ENCODE data around the gene PRKAG2. TPM values are rescaled to one million over a fixed set of nuclear protein-coding genes. Genes with fewer than 3 reads are reported as not detected.

PRKAG2 gene
- total and polyA plus RNA-seq, 2 experiments from 2014 or later: 17.0 to 19.5 TPM

DNA sequence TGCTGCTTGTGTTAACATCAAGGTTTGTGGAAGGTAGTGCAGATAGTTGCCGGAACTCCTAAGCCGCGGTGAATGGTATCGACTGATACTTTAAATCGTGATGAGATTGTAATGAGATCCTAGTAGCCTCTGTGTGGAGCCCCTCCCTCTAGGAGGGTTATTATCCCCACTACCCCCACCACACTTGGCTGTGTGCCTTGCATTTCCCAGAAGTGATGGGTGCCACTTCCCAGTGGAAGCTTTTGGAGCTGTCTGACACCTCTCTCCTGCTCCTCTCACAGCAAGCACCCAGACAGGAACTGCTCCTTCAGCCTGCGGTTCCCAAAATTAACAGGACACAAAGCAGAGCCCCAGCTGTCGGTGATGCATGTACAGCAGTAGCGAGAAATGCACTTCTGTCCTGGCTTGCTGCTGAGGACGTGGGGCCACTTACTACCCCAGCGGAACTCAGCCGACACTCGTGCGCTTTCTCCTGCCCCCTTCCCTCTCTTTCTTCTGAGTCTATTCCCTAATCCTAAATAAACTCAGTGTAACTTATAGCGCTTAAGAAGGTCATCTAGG is 52.5 kb downstream of the PRKAG2 start:
- H2AFZ ChIP-seq: no peak overlapping the region
- no peak overlapping the region for H3K4me3 ChIP-seq

GRCh38 chr7:151823566-151824372 is 53.1 kb downstream of the PRKAG2 start:
- H3K36me3 ChIP-seq (ENCODE audit: low read depth): no peaks in the 10 kb centered on the region
- H3K79me2 ChIP-seq (ENCODE audit: insufficient read depth): no peaks in the 10 kb centered on the region
- H3F3A ChIP-seq (ENCODE audit: insufficient read depth): no peaks in the 10 kb centered on the region
- no peaks in the 10 kb centered on the region for H3K9me3 ChIP-seq (ENCODE audit: low read depth)
- no peaks in the 10 kb centered on the region for H4K20me1 ChIP-seq (ENCODE audit: insufficient read depth)
- TF ChIP-seq EZH2phosphoT487 (IDR thresholded peaks at IDR 0.05; ENCODE audit: insufficient read depth, low read depth) (no peak), EZH2 (IDR thresholded peaks at IDR 0.05; ENCODE audit: insufficient read depth, poor library complexity, severe bottlenecking) (no peak)
- no peak for DNase-seq
- no peak overlapping the region for H2AFZ ChIP-seq
- WGBS, 2 experiments (ENCODE audit: low coverage in 1 of 2, low lambda C conversion rate in 2 of 2, missing lambda C conversion rate in 2 of 2): 54 to 72% methylated on average over 8 of the region's 8 CpGs
- H3K9ac ChIP-seq: no peak overlapping the region
- in situ Hi-C loops (cut with MboI): no loop called here
- no peak overlapping the region for H3K4me3 ChIP-seq
- no peaks in the 10 kb centered on the region for H3K9me2 ChIP-seq (ENCODE audit: insufficient read depth)
- H3K4me1 ChIP-seq (ENCODE audit: insufficient read depth): no peaks in the 10 kb centered on the region
- no peak overlapping the region for H3K27ac ChIP-seq
- peaks cover 34% of the 10 kb centered on the region for H3K27me3 ChIP-seq (replicated peaks; ENCODE audit: insufficient read depth)
- no peak overlapping the region for H3K4me2 ChIP-seq (ENCODE audit: unreplicated experiment)

More for the DNA sequence above, 52.5 kb downstream of the PRKAG2 start:
- DNase-seq: no peak
- Histone ChIP-seq H3K9me2 (ENCODE audit: insufficient read depth) (no peaks in the 10 kb centered on the region), H3K4me2 (ENCODE audit: unreplicated experiment) (no peak overlapping the region), H3K79me2 (ENCODE audit: insufficient read depth) (no peaks in the 10 kb centered on the region), H3K9me3 (ENCODE audit: low read depth) (no peaks in the 10 kb centered on the region), H3K9ac (no peak overlapping the region), H4K20me1 (ENCODE audit: insufficient read depth) (no peaks in the 10 kb centered on the region), H3F3A (ENCODE audit: insufficient read depth) (no peaks in the 10 kb centered on the region), H3K36me3 (ENCODE audit: low read depth) (no peaks in the 10 kb centered on the region), H3K4me1 (ENCODE audit: insufficient read depth) (no peaks in the 10 kb centered on the region), H3K27me3 (replicated peaks; ENCODE audit: insufficient read depth) (peaks cover 38% of the 10 kb centered on the region), H3K27ac (no peak overlapping the region)
- TF ChIP-seq EZH2 (IDR thresholded peaks at IDR 0.05; ENCODE audit: insufficient read depth, poor library complexity, severe bottlenecking): no peak
- no peak for TF ChIP-seq EZH2phosphoT487 (IDR thresholded peaks at IDR 0.05; ENCODE audit: insufficient read depth, low read depth)
- 77 to 80% methylated on average over 14 of the region's 14 CpGs for WGBS, 2 experiments (ENCODE audit: low coverage in 1 of 2, low lambda C conversion rate in 2 of 2, missing lambda C conversion rate in 2 of 2)
- in situ Hi-C loops (cut with MboI): no loop called here

DNA sequence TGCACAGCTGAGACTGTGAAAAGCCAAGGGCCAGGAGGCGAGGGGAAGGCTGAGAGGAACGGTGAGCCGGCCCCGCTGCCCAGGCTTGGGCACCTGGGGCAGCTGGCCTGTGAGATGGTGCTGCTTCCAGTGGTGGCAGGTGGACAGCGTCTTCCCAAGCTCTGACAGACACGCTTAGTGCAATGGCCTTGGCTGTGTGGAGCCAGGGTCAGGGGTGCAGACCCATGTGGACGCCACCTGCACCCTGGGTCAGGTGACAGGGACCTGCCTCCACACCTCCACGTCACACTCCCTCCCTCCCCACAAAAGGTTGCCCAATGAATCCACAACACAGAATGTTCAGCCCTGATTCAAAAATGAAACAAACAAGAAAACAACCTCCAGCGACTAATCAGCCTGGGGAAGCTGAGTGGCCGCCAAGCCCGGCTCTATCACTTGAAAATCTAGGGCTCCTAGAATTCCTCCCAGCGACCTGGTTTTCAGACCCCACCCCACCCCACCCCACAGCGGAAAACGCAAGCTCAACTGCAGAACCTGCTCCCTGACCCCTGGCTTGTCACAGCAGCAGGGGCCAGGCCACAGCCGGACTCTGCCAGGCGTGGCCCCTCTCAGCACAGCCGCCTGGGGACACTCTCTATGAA is 54.3 kb downstream of the PRKAG2 start:
- DNase-seq: no peak
- WGBS, 2 experiments (ENCODE audit: low coverage in 1 of 2, low lambda C conversion rate in 2 of 2, missing lambda C conversion rate in 2 of 2): 70 to 74% methylated on average over 17 of the region's 17 CpGs
- H3K27ac ChIP-seq: no peak overlapping the region

GRCh38 chr7:151821806-151822540 is 54.9 kb downstream of the PRKAG2 start:
- no peaks in the 10 kb centered on the region for H3K4me1 ChIP-seq (ENCODE audit: insufficient read depth)
- H3K4me3 ChIP-seq: no peak overlapping the region
- H3K9me3 ChIP-seq (ENCODE audit: low read depth): no peaks in the 10 kb centered on the region
- peaks cover 37% of the 10 kb centered on the region for H3K27me3 ChIP-seq (replicated peaks; ENCODE audit: insufficient read depth)
- no peaks in the 10 kb centered on the region for H3K79me2 ChIP-seq (ENCODE audit: insufficient read depth)
- no peak for DNase-seq
- no peaks in the 10 kb centered on the region for H3F3A ChIP-seq (ENCODE audit: insufficient read depth)
- no peak overlapping the region for H2AFZ ChIP-seq
- WGBS, 2 experiments (ENCODE audit: low coverage in 1 of 2, low lambda C conversion rate in 2 of 2, missing lambda C conversion rate in 2 of 2): 75 to 76% methylated on average over 20 of the region's 20 CpGs
- no peak overlapping the region for H3K9ac ChIP-seq
- H3K9me2 ChIP-seq (ENCODE audit: insufficient read depth): no peaks in the 10 kb centered on the region
- TF ChIP-seq EZH2 (IDR thresholded peaks at IDR 0.05; ENCODE audit: insufficient read depth, poor library complexity, severe bottlenecking): no peak
- in situ Hi-C loops (cut with MboI): no loop called here
- H3K4me2 ChIP-seq (ENCODE audit: unreplicated experiment): no peak overlapping the region
- H3K36me3 ChIP-seq (ENCODE audit: low read depth): no peaks in the 10 kb centered on the region
- H3K27ac ChIP-seq: no peak overlapping the region
- H4K20me1 ChIP-seq (ENCODE audit: insufficient read depth): no peaks in the 10 kb centered on the region

More for the DNA sequence above, 54.3 kb downstream of the PRKAG2 start:
- H3K9me3 ChIP-seq (ENCODE audit: low read depth): no peaks in the 10 kb centered on the region
- peaks cover 31% of the 10 kb centered on the region for H3K27me3 ChIP-seq (replicated peaks; ENCODE audit: insufficient read depth)
- no peaks in the 10 kb centered on the region for H3F3A ChIP-seq (ENCODE audit: insufficient read depth)
- H3K36me3 ChIP-seq (ENCODE audit: low read depth): no peaks in the 10 kb centered on the region
- in situ Hi-C loops (cut with MboI): no loop called here
- H3K4me1 ChIP-seq (ENCODE audit: insufficient read depth): no peaks in the 10 kb centered on the region
- no peaks in the 10 kb centered on the region for H3K9me2 ChIP-seq (ENCODE audit: insufficient read depth)
- no peak overlapping the region for H3K9ac ChIP-seq
- TF ChIP-seq EZH2 (IDR thresholded peaks at IDR 0.05; ENCODE audit: insufficient read depth, poor library complexity, severe bottlenecking): no peak
- TF ChIP-seq EZH2phosphoT487 (IDR thresholded peaks at IDR 0.05; ENCODE audit: insufficient read depth, low read depth): no peak
- H3K4me3 ChIP-seq: no peak overlapping the region
- H4K20me1 ChIP-seq (ENCODE audit: insufficient read depth): no peaks in the 10 kb centered on the region
- H2AFZ ChIP-seq: no peak overlapping the region
- H3K4me2 ChIP-seq (ENCODE audit: unreplicated experiment): no peak overlapping the region
- H3K79me2 ChIP-seq (ENCODE audit: insufficient read depth): no peaks in the 10 kb centered on the region
